Prostate gland (tissue), 2 donors: ENCODE data around the gene TPGS1. TPM values are rescaled to one million over a fixed set of nuclear protein-coding genes. Genes with fewer than 3 reads are reported as not detected.

Experiments
- DNase-seq: peaks from one replicate; pipeline ENCODE4 v3.0.0-alpha.2; 2019; ENCODE audit warnings: low spot score
- H3K27ac ChIP-seq, 2 donors: fragments of 200-600 bp; sonication (generic); 2 replicates each; pipeline ENCODE4 v1.5.1; 2017 to 2019
- H3K27me3 ChIP-seq: fragments of 200-600 bp; sonication (generic); replicated peaks from 2 replicates; pipeline ENCODE4 v1.5.1; 2019; ENCODE audit not compliant: insufficient read depth
- H3K36me3 ChIP-seq, 2 donors: fragments of 200-600 bp; sonication (generic); 1 replicate in 1 of 2; 2 replicates in 1 of 2; pipeline versions ENCODE4 v1.5.1 to v1.8.1; 2017 to 2019
- H3K4me1 ChIP-seq: fragments of 200-600 bp; sonication (generic); replicated peaks from 2 replicates; pipeline ENCODE4 v1.5.1; 2019
- H3K4me3 ChIP-seq, 2 donors: fragments of 200-600 bp; sonication (generic); 2 replicates each; pipeline ENCODE4 v1.5.1; 2017 to 2019
- H3K9me3 ChIP-seq: fragments of 200-600 bp; sonication (generic); 2 replicates; pipeline ENCODE4 v1.5.1; 2017
- POLR2AphosphoS5 ChIP-seq: sonication (generic); formaldehyde crosslinking; IDR thresholded peaks from one replicate; pipeline ENCODE4 v1.6.1; 2017; ENCODE audit warnings: antibody characterized with exemption
- WGBS: methylation state at CpG from one replicate; pipeline ENCODE4 v1.1.5; 2018; 5-methylcytosine and 5-hydroxymethylcytosine counted together
- intact Hi-C: fragments of 100-400 bp; cut with DNase I; formaldehyde crosslinking; loops from one replicate; pipeline ENCODE4 v1.14.2; 2022
- total RNA-seq, 2 donors: library from RNA; depleted of rRNA; stranded (reverse); fragments of >200 nt; gene quantifications; one replicate each; pipeline ENCODE4 v1.1.0, GENCODE V29; 2016

The TPGS1 gene
- total RNA-seq, 2 donors from 2014 or later = 90.0 to 94.9 TPM

DNA sequence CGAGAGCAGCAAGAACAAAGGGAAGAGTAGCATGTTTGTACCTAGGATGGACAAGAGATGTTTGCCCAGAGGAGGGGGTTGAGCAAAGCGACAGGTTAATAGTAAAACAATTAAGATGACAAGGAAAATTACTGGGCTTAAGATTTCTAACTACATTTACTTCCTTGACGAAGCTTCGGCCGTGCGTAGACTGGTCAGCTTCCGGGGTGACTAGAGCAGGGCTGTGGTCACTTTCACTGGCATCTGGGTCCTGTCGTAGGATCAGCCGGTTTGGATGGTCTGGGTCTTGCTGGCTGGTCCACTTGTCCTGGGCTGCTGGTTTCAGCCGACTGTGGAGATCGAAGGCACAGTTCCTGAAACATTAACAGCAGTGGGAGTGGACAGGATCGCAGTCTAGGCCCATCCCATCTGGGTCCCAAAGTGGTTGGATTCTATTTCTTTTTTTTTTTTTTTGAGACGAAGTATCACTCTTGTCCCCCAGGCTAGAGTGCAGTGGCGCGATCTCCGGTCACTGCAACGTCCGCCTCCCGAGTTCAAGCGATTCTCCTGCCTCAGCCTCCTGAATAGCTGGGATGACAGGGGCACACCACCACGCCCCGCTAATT, 60.1 kb downstream of the TPGS1 start:
- H3K4me1 ChIP-seq = no peaks in the 10 kb centered on the region
- TF ChIP-seq POLR2AphosphoS5 = no peak
- no peaks in the 10 kb centered on the region for H3K9me3 ChIP-seq
- intact Hi-C loops = no loop called here
- no peak for DNase-seq
- H3K4me3 ChIP-seq = no peak overlapping the region
- 87% methylated on average over 22 of the region's 22 CpGs for WGBS
- peak overlapping the region in 1 of 2 donors; percentile 37 for H3K27ac ChIP-seq
- no peaks in the 10 kb centered on the region for H3K27me3 ChIP-seq
- H3K36me3 ChIP-seq = no peaks in the 10 kb centered on the region

Other genes with a start within 250 kb of the TPGS1 start
- gene PLPP2, start 216.1 kb upstream of the TPGS1 start, total RNA-seq = 10 to 100 TPM; 40.1 to 76.6 TPM
- gene MIER2, start 162.7 kb upstream of the TPGS1 start, total RNA-seq = 10 to 100 TPM; 16.9 to 37.1 TPM
- 1 to 10 TPM in 1 of 2 donors, under 1 TPM in 1; 0.59 to 3.1 TPM for gene C2CD4C, start 98.3 kb upstream of the TPGS1 start, total RNA-seq
- gene SHC2, start 46.5 kb upstream of the TPGS1 start, total RNA-seq = 10 to 100 TPM; 52.2 to 83.4 TPM
- gene MADCAM1, start 11.0 kb upstream of the TPGS1 start, total RNA-seq = under 1 TPM; 0.80 to 0.91 TPM
- 100 to 1,000 TPM in 1 of 2 donors, 10 to 100 TPM in 1; 93.4 to 159 TPM for gene CDC34, start 24.3 kb downstream of the TPGS1 start, total RNA-seq
- under 1 TPM in 1 of 2 donors, not detected in 1; 0.68 TPM for gene GZMM, start 36.6 kb downstream of the TPGS1 start, total RNA-seq
- gene BSG, start 65.1 kb downstream of the TPGS1 start, total RNA-seq = 1,000 to 10,000 TPM in 1 of 2 donors, 100 to 1,000 TPM in 1; 557 to 1,261 TPM
- gene HCN2, start 82.4 kb downstream of the TPGS1 start, total RNA-seq = 1 to 10 TPM in 1 of 2 donors, under 1 TPM in 1; 0.14 to 8.5 TPM
- gene POLRMT, start 126.0 kb downstream of the TPGS1 start, total RNA-seq = 100 to 1,000 TPM in 1 of 2 donors, 10 to 100 TPM in 1; 34.7 to 106 TPM
- gene FGF22, start 132.4 kb downstream of the TPGS1 start, total RNA-seq = 1 to 10 TPM in 1 of 2 donors, not detected in 1; 4.4 TPM
- gene RNF126, start 155.7 kb downstream of the TPGS1 start, total RNA-seq = 100 to 1,000 TPM in 1 of 2 donors, 10 to 100 TPM in 1; 70.7 to 109 TPM
- 100 to 1,000 TPM in 1 of 2 donors, 10 to 100 TPM in 1; 69.3 to 241 TPM for gene FSTL3, start 168.9 kb downstream of the TPGS1 start, total RNA-seq
- 1 to 10 TPM in 1 of 2 donors, not detected in 1; 1.7 TPM for gene PRSS57, start 188.0 kb downstream of the TPGS1 start, total RNA-seq
- 10 to 100 TPM; 40.9 to 58.7 TPM for gene PALM, start 201.4 kb downstream of the TPGS1 start, total RNA-seq
- gene MISP, start 243.6 kb downstream of the TPGS1 start, total RNA-seq = 1 to 10 TPM; 7.3 to 9.3 TPM